ACHN (cell line): ENCODE data around the gene LRP8.

ENCODE experiments used
- DNase-seq: peaks from one replicate; pipeline ENCODE4 v3.0.0-alpha.2; 2015
- in situ Hi-C: cut with HindIII; loops from 2 replicates; pipeline ENCODE4 v1.10.0; 2017; ENCODE audit warnings: low sequenced_read_pairs, low pct_ligation_motif_present, low pct_unique_long_range_greater_than_20kb

LRP8 gene

GRCh38 chr1:53328009-53328461 is at the start of gene LRP8:
Gene LRP8, minus strand, starts transcription at chr1:53328070. Its CDS starts 158 bp downstream, at chr1:53327912.
- DNase-seq: peak; percentile 70
- in situ Hi-C loops: no loop called here

- no peak for DNase-seq
- in situ Hi-C loops: no loop called here
Measured at GRCh38 chr1:53377438-53377841, 49.6 kb upstream of the LRP8 start.

GRCh38 chr1:53376742-53377437 is 49.0 kb upstream of the LRP8 start:
- in situ Hi-C loops: no loop called here

GRCh38 chr1:53376041-53376461 is 48.2 kb upstream of the LRP8 start:
- in situ Hi-C loops: no loop called here
- no peak for DNase-seq

More at GRCh38 chr1:53376742-53377437, 49.0 kb upstream of the LRP8 start:
- DNase-seq: no peak

GRCh38 chr1:53375440-53375839 is 47.6 kb upstream of the LRP8 start:
- no peak for DNase-seq
- in situ Hi-C loops: no loop called here

- in situ Hi-C loops: no loop called here
- DNase-seq: no peak
Measured at GRCh38 chr1:53373246-53373645, 45.4 kb upstream of the LRP8 start.

GRCh38 chr1:53372501-53372951 is 44.7 kb upstream of the LRP8 start:
- in situ Hi-C loops: no loop called here

GRCh38 chr1:53371851-53372250 is 44.0 kb upstream of the LRP8 start:
- in situ Hi-C loops: no loop called here
- no peak for DNase-seq

More at GRCh38 chr1:53372501-53372951, 44.7 kb upstream of the LRP8 start:
- DNase-seq: no peak

GRCh38 chr1:53371121-53371666 is 43.3 kb upstream of the LRP8 start:
- in situ Hi-C loops: no loop called here
- no peak for DNase-seq

- DNase-seq: no peak
- in situ Hi-C loops: no loop called here
Measured at GRCh38 chr1:53370369-53370961, 42.6 kb upstream of the LRP8 start.

- DNase-seq: no peak
- in situ Hi-C loops: no loop called here
Measured at GRCh38 chr1:53369761-53370160, 41.9 kb upstream of the LRP8 start.

- in situ Hi-C loops: no loop called here
- DNase-seq: no peak
Measured at GRCh38 chr1:53369034-53369750, 41.3 kb upstream of the LRP8 start.

GRCh38 chr1:53368314-53369033 is 40.6 kb upstream of the LRP8 start:
- no peak for DNase-seq
- in situ Hi-C loops: no loop called here

GRCh38 chr1:53367503-53368313 is 39.8 kb upstream of the LRP8 start:
- in situ Hi-C loops: no loop called here
- no peak for DNase-seq

GRCh38 chr1:53366901-53367502 is 39.1 kb upstream of the LRP8 start:
- in situ Hi-C loops: no loop called here
- DNase-seq: no peak

GRCh38 chr1:53365437-53366063 is 37.7 kb upstream of the LRP8 start:
- in situ Hi-C loops: no loop called here
- DNase-seq: no peak
